Stimulated activated effector memory CD8-positive, alpha-beta T cell treated with anti-CD3 and anti-CD28 coated beads, Interleukin-12 subunit alpha, Interleukin-12 subunit beta, amount 100 ng/mL, for 72 hours (primary cell): ENCODE data around the gene DCUN1D5.
A peak's percentile ranks its signal among the peaks of the same experiment; 100 is the strongest.
"Not testable (repeated sequence)": the region's sequence is repeated elsewhere in the genome, so short reads cannot be mapped to it uniquely, and the experiment has no call there.

ENCODE experiments used
- ATAC-seq: fragments of 150-1000 bp; cut with Tn5 transposase; 2 replicates; pipeline ENCODE4 v1.10.0; 2021
- DNase-seq, 2 donors: peaks; one replicate each; pipeline ENCODE4 v3.0.0; 2021 to 2022; ENCODE audit warnings: low spot score in 2 of 2
- H3K27ac Mint-ChIP-seq: one replicate; pipeline ENCODE4 v1.8.0; 2022; ENCODE audit warnings: mild to moderate bottlenecking, mixed read lengths
- H3K36me3 Mint-ChIP-seq: one replicate; pipeline ENCODE4 v1.8.0; 2022; ENCODE audit warnings: mild to moderate bottlenecking, mixed read lengths
- H3K4me1 Mint-ChIP-seq: one replicate; pipeline ENCODE4 v1.8.0; 2022; ENCODE audit warnings: mixed read lengths
- H3K4me3 Mint-ChIP-seq: one replicate; pipeline ENCODE4 v1.8.0; 2022; ENCODE audit warnings: mild to moderate bottlenecking, mixed read lengths
- H3K9me3 Mint-ChIP-seq: one replicate; pipeline ENCODE4 v1.8.0; 2022; ENCODE audit warnings: mixed read lengths

Gene DCUN1D5

DNA sequence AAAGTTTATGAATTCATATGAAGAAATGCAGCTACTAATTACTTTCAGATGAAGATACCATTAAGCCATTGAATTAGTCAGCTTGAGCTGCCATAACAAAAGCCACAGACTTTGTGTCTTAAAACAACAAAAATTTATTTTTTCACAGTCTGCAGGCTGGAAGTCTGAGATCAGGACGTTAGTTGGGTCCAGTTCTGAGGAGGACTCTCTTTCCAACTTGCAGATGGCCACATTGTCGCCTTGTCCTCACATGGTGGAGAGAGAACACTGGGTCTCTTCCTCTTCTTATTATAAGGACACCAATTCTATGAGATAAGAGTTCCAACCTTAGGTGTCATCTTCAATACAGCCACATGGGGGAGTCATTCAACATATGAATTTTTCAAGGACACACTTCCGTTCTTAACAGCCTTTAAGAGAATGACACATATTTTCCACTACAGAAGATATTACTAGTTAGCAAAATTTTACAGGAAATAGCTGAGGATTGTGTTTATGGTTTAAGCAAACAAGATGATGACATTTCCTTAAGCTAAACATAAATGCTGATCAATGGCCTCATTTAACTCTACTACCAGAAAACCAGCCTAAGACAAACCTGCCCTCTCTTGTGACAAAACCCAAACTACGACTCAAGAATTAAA, 56.0 kb downstream of the DCUN1D5 start:
- DNase-seq (peak; percentile 34 to 69), ATAC-seq (peak; percentile 95)
- Mint-ChIP-seq H3K27ac (peak overlapping the region; percentile 94), H3K9me3 (peaks cover 4% of the 10 kb centered on the region), H3K4me1 (peaks cover 20% of the 10 kb centered on the region), H3K36me3 (peaks cover 14% of the 10 kb centered on the region), H3K4me3 (peak overlapping the region; percentile 17)

DNA sequence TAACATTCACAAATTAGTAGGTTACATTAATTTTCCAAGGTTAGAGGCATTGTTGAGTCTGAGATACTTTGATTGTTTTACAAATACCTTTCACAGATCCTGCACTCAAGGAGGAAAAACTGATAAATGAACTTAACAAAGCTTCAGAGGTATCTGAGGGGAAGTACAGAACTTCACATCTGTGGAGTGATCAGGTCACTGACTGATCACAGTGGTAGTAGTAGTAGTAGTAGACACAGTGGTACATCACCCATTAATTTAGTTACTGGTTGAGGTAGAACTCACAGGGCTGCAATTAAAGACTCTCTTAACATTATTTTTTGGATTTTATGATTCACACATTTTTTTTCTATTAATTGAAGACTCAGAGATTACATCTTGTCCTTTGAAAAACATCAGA, 56.7 kb downstream of the DCUN1D5 start:
- H3K4me1 Mint-ChIP-seq, result peaks cover 20% of the 10 kb centered on the region
- peaks cover 14% of the 10 kb centered on the region for H3K36me3 Mint-ChIP-seq
- H3K9me3 Mint-ChIP-seq, result peaks cover 4% of the 10 kb centered on the region
- DNase-seq (no peak), ATAC-seq (no peak)
- H3K27ac Mint-ChIP-seq, result peak overlapping the region; percentile 94
- no peak overlapping the region for H3K4me3 Mint-ChIP-seq

DNA sequence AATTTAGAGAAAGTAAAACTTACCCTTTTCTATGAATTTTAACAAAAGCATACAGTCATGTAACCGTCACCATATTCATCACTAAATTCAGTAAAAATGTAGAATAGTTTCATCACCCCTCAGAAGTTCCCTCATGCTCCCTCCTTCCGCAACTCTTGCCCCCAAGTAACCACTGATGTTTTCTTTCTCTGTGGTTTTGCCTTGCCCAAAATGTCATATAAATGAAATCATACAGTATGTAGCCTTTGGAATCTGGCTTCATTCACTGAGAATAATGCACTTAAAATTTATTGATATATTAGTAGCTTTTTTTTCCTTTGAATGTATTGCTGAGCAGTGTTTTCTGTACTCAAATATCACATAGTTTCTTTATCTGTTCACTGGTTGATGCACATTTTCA, 60.1 kb downstream of the DCUN1D5 start:
- Mint-ChIP-seq H3K4me1 (peaks cover 33% of the 10 kb centered on the region), H3K36me3 (peaks cover 14% of the 10 kb centered on the region), H3K4me3 (no peak overlapping the region), H3K9me3 (peaks cover 3% of the 10 kb centered on the region), H3K27ac (no peak overlapping the region)
- DNase-seq (no peak), ATAC-seq (no peak)

DNA sequence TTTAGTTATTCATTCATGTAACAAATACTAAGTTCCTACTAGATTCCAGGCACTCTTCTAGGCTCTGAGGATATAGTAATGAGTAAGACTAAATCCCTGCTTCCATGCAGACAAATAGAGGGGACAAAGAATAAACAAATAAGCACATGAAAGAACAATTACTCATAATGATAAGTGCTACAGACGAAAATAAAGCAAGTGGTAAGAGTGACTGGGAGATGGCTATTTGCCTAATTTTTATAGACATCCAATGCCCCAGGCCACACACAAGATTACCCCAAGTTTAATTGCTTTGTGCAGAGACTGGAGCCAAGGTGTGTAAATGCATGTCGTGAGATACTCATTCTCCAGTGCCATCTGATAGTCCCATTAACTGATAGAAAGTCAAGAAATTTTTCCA, 62.6 kb downstream of the DCUN1D5 start:
- ATAC-seq, result no peak
- peaks cover 21% of the 10 kb centered on the region for H3K4me1 Mint-ChIP-seq
- no peak overlapping the region for H3K4me3 Mint-ChIP-seq
- peak overlapping the region; percentile 1 for H3K27ac Mint-ChIP-seq
- H3K9me3 Mint-ChIP-seq, result no peaks in the 10 kb centered on the region
- H3K36me3 Mint-ChIP-seq, result peaks cover 6% of the 10 kb centered on the region
- DNase-seq, result no peak

DNA sequence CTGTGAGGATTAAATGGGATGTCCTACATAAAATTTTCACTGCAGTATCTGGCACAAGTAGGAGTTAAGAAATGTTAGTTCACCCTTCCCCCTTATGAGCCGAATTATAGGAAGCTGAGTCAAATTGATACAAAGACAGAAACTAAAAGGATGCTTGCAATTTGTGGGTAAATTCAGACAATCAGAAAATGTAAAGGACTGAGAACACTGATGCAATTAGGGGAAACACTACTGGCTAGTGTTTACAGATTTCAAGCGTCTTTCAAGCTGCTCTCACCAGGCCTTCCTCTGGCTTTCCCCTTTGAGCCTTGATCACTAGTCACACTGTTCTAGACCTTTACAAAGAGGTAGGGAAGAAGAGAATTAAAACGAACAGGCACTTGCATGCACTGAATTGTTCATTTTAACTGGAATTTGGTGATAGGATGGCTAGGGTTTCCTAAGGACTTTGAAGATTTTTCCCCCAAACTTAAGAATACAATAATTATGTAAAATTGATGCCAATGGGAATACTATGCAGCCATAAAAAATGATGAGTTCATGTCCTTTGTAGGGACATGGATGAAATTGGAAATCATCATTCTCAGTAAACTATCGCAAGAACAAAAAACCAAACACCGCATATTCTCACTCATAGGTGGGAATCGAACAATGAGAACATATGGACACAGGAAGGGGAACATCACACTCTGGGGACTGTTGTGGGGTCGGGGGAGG, 63.5 kb downstream of the DCUN1D5 start:
- Mint-ChIP-seq H3K27ac (peak overlapping the region; percentile 87), H3K4me3 (peak overlapping the region; percentile 19), H3K4me1 (peaks cover 21% of the 10 kb centered on the region)
- DNase-seq (peak in 1 of 2 donors; percentile 54), ATAC-seq (peak; percentile 97)
- H3K9me3 Mint-ChIP-seq, H3K36me3 Mint-ChIP-seq: not testable (repeated sequence)

DNA sequence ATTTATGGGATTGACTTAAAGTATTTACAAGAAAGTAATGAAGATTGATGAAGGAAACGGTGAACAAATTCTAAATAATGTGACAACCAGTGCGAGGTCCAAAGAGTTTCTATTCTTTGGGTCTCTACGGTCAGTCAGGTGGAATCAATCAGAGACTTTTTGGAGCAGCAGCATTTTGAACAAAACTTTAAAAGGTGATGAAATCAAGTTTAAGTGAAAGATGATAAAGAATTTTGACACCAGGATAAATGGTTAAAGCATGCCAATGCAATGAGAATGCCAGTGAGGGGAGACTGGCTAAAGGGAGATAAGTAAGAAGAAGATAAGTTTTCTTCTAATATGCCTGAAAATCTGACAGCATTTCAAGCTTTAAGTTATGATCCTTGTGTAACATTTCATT, 67.9 kb downstream of the DCUN1D5 start:
- DNase-seq (no peak), ATAC-seq (no peak)
- Mint-ChIP-seq H3K36me3 (no peaks in the 10 kb centered on the region), H3K9me3 (no peaks in the 10 kb centered on the region), H3K4me1 (peaks cover 11% of the 10 kb centered on the region), H3K4me3 (no peak overlapping the region), H3K27ac (no peak overlapping the region)

DNA sequence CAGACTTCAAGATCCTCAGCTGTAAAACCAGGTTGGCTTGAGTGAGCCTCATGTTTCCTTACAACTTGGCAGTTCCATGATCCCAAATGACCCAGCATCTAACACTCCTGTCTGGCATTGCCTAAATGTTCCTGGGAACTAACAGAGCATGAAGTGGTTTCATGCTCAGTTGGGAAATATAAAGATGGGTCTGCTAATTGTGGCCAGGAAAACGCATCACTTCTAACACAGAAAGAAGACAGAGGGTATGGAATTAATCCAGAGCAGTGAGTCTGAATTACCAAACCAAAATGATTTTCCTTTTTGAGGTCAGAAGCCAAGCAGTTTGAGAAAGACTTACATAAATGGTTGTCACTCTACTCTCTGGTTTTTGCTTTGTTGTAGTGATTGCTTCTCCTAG, 75.9 kb downstream of the DCUN1D5 start:
- H3K4me1 Mint-ChIP-seq, result no peaks in the 10 kb centered on the region
- H3K36me3 Mint-ChIP-seq, result no peaks in the 10 kb centered on the region
- no peak overlapping the region for H3K27ac Mint-ChIP-seq

DNA sequence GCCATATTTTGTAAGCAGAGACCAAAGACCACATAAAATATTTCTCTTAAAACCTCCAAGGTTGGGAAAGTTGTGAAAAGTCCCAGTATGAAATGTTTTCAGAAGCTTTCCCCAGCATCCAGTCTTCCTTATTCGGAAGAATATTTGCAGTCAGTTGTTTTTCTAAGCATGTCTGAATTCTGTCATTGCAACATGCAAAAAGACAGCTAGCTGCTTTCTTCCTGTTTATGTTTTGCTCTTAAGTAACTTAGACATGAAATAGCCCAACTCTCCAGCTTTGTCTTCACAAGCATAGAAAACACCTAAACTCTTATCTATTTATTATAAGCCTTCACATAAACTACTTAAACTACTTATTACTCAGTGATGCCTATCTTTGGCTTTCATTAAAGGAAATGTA, 78.5 kb downstream of the DCUN1D5 start:
- no peaks in the 10 kb centered on the region for H3K36me3 Mint-ChIP-seq
- DNase-seq (no peak), ATAC-seq (no peak)
- no peak overlapping the region for H3K27ac Mint-ChIP-seq
- H3K4me1 Mint-ChIP-seq, result no peaks in the 10 kb centered on the region
- peaks cover 8% of the 10 kb centered on the region for H3K9me3 Mint-ChIP-seq
- no peak overlapping the region for H3K4me3 Mint-ChIP-seq

More for the DNA sequence above, 75.9 kb downstream of the DCUN1D5 start:
- ATAC-seq (no peak), DNase-seq (no peak)
- H3K4me3 Mint-ChIP-seq, result no peak overlapping the region
- H3K9me3 Mint-ChIP-seq, result no peaks in the 10 kb centered on the region
